RPMI8226 (cell line): Measurements from ENCODE around the gene NSFL1C.
A peak's percentile ranks its signal among the peaks of the same experiment; 100 is the strongest.

Experiments used
- DNase-seq: peaks from one replicate; pipeline ENCODE4 v3.0.0-alpha.2; 2015

NSFL1C gene

GRCh38 chr20:1484438-1485116 lies 17.9 kb upstream of the NSFL1C start:
- no peak for DNase-seq

- DNase-seq, result no peak
These were observed 13.4 kb upstream of the NSFL1C start for GRCh38 chr20:1479831-1480595.

- DNase-seq, result no peak
These were observed 11.9 kb upstream of the NSFL1C start for GRCh38 chr20:1478566-1478965.

GRCh38 chr20:1477896-1478490 lies 11.3 kb upstream of the NSFL1C start:
- DNase-seq, result no peak

GRCh38 chr20:1474817-1475603 lies 8.4 kb upstream of the NSFL1C start:
- peak; percentile 45 for DNase-seq

GRCh38 chr20:1474325-1474724 lies 7.7 kb upstream of the NSFL1C start:
- DNase-seq, result no peak

GRCh38 chr20:1473246-1474220 lies 6.9 kb upstream of the NSFL1C start:
- no peak for DNase-seq

GRCh38 chr20:1472556-1473245 lies 6.1 kb upstream of the NSFL1C start:
- peak; percentile 47 for DNase-seq

- DNase-seq, result no peak
These were observed 4.6 kb upstream of the NSFL1C start for GRCh38 chr20:1471242-1471641.

GRCh38 chr20:1469925-1470571 lies 3.4 kb upstream of the NSFL1C start:
- DNase-seq, result peak; percentile 66

GRCh38 chr20:1469306-1469905 lies 2.8 kb upstream of the NSFL1C start:
- no peak for DNase-seq

- no peak for DNase-seq
These were observed 1.5 kb upstream of the NSFL1C start for GRCh38 chr20:1468117-1468624.

- DNase-seq, result peak; percentile 8
These were observed 887 bp upstream of the NSFL1C start for GRCh38 chr20:1467355-1468116.

- no peak for DNase-seq
These were observed 369 bp upstream of the NSFL1C start for GRCh38 chr20:1467082-1467354.

GRCh38 chr20:1465470-1466210 lies 1.0 kb downstream of the NSFL1C start:
- no peak for DNase-seq

- DNase-seq, result no peak
These were observed 2.6 kb downstream of the NSFL1C start for GRCh38 chr20:1463971-1464570.

- DNase-seq, result peak; percentile 71
These were observed 3.8 kb downstream of the NSFL1C start for GRCh38 chr20:1462834-1463233.

- no peak for DNase-seq
These were observed 4.6 kb downstream of the NSFL1C start for GRCh38 chr20:1462001-1462400.

- no peak for DNase-seq
These were observed 6.4 kb downstream of the NSFL1C start for GRCh38 chr20:1460275-1460674.
